HG03039 (cell line): ENCODE data around the gene GPR75.

Experiments used
- ATAC-seq: cut with Tn5 transposase; IDR thresholded peaks from one replicate; pipeline ENCODE4 v1.9.1; 2021; ENCODE audit warnings: mild to moderate bottlenecking, moderate library complexity; ENCODE audit not compliant: unreplicated experiment

The GPR75 gene

DNA sequence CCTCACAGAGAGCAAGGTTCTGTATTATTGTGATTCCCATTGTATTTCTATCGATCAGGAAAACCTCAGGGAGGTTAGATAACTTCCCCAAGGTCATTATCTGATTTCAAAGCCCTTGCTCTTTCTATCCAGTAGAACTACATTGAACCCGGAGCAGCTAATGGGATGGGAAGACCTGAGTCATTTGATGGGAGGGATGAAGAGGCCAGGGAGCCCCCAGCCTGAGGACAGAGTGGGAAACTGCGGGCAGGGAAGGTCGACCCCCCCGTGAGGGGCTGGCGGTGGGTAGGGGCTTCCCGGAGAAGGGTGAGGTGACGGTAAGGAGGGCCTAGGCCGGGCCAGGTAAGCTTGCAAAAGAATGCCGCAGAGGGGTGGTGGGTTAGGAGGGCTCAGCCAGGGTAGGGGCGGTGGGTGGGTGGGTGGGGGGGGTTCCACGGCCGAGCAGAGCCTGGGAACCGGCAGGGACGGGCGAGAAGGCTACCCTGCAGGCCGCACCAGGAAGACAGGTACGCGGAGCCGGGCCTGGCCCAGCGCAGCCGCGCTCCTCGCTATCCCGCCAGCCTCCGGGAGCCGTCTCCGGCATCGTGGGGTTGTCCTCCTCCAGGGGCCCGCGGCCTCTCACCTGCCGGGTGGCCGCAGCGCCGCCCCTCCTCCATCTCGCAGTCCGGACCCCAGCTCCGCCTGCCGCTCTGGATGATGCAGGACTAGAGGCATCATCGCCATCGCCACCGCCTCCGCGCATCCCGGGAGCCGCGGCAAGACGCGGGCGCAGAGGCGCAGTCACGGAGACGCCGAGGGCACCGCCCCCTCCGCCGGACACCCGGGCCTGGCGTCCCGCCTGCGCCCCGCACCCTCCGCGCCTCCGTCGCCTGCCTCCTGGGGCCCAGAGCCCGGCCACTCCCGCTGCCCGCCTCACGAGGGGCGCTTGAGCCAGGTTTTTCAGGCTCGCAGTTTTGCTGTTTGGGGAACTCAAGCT, at the start of gene GPR75:
TSS of gene GPR75 (minus strand) at position 762 of the 976 bp plus-strand sequence. CDS start 5,211 bp downstream, outside the sequence.
- no peak for ATAC-seq

DNA sequence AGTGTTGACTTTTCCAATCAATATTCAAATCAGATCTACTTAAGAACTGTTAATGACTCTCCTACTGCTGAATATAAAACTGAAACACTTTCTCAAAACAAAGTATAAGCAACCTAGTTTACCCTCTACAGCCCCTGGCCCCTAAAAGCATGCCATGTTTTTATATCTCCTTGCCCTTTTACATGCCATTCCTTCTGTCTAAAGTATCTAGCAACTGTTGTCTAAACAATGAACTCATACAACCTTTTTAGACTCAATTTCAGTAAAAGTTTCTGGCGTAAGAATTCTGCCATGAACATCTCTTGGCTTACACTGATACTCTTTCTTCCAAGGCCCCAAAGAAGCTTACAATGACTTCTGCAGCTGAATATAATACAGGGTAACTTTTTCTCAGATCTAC, 47.8 kb upstream of the GPR75 start:
- no peak for ATAC-seq

DNA sequence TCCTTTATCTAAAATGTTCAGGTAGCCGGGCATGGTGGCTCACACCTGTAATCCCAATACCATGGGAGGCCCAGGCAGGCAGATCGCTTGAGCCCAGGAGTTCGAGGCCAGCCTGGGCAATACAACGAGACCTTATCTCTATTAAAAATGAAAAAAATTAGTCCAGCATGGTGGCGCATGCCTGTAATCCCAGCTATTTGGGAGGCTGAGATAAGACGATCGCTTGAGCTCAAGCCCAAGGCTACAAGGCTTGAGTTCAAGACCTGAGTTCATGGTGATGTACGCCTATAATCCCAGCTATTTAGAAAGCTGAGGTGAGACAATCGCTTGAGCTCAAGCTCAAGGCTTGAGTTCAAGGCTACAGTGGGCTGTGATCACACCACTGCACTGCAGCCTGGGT, 45.6 kb upstream of the GPR75 start:
- no peak for ATAC-seq

DNA sequence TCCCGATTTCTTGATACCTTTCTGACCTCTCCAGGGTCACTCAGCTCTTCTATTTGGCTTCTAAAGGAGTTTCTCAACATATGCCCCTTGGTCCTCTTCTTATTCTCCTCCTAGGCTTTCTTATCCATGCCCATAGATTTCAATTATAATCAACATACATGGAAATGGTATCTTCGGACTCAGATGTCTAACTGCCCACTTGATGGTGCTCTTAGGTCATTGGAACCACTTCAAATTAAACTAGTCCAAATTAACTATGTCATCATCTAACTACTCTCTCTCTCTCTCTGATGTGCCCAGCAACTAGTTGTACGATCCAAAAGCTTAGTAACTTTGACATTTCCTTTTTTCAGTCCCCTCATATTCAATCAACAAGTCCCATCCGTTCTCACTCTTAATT, 43.2 kb upstream of the GPR75 start:
- ATAC-seq, result no peak

DNA sequence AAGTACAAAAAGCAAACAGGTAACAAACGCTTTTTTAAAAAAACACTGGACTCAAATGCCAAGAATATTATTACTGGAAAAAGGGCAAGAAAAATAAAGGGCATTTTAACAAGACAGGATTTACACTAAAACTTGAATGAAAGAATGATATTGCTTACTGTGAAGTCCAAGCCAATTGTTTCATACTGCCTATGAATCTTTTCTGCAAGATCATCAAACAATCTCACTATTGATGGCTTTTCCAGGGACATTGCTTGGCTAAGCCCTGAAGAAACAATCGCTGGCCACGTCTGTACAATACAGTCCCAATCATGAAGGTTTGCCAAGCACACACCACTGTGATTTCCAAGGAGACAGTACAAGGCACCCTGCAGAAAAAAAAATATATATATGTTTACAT, 41.4 kb upstream of the GPR75 start:
- no peak for ATAC-seq

DNA sequence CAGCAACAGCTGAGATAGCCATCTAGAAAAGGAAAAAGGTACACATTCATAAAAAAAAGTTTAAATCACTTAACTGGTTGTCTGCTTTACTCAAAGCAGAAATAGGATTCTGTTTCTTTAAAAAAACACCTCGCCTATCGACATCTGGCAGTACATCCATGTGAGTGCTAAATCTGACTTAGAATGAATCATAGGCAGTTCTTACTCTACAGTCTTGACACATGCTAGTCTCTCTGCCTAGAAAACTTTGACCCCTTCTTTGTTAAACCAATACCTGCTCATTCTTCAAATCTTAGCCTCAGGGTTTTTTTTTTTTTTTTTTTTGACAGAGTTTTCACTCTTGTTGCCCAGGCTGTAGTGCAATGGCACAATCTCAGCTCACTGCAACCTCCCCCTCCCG, 37.1 kb upstream of the GPR75 start:
- no peak for ATAC-seq

DNA sequence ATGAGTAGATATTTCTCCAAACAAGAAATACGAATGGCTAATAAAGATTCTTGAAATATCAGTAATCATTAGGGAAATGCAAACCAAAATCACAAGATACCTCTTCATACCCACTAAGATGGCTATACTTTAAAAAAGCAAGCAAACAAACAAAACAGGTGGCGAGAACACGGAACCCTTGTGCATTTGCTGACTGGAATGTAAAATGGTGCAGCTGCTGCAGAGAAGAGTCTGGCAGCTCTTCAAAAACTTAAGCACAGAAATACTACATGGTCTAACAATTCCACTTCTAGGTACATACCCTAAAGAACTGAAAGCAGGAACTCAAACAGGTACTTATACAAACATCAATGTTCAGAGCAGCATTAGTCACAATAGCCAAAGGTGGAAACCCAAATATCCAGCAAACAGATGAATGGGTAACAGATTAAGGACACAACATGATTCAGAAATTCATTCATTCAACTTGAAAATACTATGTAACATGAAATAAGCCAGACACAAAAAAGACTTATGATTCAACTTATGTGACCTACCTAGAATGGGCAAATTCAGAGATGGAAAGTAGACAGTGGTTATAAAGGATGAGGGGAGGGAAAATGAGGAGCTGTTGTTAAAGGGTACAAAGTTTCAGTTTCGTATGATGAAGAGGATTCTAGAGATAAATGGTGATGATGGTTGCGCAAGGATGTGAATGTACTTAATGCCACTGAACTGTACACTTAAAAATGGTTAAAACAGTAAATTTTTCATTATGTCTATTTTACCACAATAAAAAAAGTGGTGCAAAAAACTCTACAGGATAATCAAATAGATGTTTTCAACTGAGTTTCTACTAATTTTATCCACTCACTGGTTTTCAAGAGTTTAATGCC, 26.9 kb upstream of the GPR75 start:
- ATAC-seq, result no peak

DNA sequence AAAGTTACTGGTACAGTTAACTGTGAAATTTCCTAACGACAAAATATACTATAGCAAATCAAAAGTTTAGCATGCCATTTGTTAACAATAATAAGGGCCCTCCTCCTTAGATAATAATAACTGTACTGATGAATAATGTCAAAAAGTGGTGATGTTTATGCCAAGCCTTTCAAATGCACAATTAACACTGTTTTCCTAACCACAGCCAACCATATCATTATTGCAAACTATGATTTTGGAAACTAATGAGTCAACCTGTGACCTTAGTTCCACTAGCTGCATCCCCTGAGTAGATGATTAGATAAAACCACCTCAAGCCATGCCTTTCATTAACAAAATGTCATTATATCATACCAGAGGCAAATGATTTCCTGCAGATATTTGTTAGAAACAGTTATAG, 25.1 kb upstream of the GPR75 start:
- no peak for ATAC-seq

DNA sequence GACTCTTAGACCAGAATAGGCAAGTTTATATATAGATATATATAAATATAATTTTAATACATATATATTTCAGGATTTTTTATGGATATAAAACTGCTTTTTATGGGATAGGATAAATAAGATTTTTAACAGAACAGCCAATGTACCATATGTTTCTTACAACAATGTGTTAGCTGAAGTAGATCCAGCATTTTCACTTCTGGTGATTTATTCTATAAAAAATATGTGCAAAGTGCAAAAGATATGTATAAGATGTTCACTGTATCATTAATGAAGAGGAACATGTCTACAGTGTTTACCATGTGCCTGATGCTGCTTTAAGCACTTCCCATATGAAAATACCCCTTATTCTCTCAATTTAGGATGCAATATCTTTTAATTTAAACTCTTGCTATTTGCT, 22.2 kb upstream of the GPR75 start:
- no peak for ATAC-seq

DNA sequence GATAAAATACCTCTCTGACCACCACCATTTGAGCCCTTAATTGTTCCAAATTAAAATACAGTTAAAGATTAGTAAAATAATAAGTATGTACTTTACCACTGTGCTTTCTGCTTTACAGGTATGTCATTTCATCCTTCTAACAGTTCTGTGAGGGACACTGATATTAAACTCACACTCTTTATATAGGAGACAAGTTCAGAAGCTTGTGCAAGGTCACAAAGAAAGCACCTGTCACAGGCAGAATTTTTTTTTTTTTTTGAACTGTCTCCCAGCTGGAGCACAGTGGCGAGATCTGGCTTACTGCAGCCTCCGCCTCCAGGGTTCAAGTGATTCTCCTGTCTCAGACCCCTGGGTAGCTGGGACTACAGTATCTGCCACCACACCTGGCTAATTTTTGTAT, 21.6 kb upstream of the GPR75 start:
- no peak for ATAC-seq

DNA sequence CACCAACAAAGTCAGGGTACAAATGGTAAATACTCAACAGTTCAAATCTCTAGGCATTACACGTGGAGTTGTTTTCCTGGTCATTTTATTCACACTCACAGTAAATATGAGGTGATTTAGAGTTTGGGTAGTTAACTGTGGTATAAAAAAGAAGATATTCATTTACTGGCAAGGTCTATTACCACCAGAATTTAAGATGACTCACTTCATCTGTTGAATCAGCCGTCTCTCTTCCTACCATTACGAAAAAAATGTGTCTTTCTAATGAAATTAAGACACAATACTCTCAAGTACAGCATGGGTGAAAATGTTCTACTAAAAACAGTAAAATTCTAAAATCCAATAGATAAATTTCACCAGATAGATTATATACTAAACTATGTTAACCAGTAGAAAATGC, 21.0 kb upstream of the GPR75 start:
- no peak for ATAC-seq

DNA sequence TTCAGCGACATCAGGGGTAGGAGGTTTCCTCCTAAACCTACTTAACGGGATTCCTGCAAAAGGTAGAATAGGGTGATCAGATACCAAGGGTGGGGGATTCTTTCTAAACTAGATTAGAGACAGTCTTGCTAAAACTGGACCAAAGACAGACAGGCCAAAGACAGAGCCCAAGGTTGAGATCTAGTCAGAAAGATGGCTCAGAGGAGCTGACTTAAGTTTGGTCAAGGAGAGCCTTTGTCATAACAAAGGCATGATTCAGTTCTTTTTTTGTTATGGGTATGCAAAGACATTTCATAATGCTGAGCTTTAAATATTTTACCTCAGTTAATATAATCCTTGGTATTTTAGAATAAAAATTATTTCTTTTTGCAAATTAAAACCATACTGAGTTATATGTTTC, 17.8 kb upstream of the GPR75 start:
- ATAC-seq, result no peak

DNA sequence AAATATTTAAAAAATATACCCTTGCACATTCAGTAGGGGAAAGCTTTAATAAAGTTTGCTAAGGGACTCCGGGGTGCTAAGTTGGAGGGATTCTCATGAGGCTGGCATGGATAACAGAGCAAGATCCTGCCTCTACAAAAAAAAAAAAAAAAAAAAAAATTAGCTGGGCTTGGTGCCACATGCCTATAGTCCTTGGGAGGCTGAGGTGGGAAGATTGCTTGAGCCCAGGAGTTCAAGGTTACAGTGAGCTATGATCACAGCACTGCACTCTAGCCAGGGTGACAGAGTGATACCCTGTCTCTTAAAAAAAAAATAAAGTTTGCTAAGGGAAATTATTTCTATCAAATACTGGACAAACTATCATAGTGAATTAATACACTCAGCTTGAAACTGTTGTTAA, 17.3 kb upstream of the GPR75 start:
- no peak for ATAC-seq

DNA sequence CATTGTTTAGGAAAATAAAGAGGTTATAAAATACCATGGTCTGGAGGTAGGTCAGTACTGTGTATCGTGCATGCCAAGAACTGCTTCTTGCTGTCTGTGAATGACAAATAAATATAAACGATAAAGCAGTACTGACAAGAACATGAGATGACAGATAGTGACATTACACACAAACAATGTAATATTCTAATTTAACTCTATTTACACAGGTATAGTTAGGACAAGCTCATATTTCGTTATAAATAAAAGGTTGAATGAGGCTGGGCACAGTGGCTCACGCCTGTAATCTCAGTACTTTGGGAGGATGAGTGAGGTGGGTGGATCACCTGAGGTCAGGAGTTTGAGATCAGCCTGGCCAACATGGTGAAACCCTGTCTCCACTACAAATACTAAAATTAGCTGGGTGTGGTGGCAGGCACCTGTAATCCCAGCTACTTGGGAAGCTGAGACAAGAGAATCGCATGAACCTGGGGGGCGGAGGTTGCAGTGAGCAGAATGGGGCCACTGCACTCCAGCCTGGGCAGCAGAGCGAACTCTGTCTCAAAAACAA, 14.7 kb upstream of the GPR75 start:
- ATAC-seq, result no peak

DNA sequence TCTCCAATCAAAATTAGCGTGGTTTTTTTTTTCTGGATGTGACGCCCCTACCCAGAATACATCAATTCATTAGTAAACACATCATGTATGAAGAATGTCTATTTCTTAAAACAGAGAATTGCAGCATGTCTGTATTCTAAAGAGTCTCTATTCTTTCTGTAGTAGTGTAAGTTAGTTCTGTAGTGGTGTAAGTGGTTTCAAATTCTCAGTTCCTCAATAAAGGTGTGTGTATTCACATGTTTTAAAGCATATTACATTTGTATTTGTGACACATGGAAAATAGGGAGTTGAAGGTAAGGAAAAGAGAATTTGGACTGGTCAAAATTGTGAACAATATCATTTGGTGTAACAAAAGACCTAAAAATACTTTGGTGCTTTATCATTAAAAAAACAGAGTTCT, 8.0 kb upstream of the GPR75 start:
- no peak for ATAC-seq

DNA sequence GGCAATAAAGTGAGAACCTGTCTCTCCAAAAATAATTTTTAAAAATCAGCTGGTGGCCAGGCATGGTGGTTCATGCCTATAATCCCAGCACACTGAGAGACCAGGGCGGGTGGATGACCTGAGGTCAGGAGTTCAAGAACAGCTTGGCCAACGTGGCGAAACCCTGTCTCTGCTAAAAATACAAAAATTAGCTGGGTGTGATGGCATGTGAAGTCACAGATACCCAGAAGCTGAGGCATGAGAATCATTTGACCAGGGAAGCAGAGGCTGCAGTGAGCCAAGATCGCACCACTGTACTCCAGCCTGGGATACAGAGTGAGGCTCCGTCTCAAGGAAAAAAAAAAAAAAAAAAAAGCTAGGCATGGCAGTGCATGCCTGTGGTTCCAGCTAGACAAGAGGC, 7.4 kb upstream of the GPR75 start:
- ATAC-seq, result no peak

DNA sequence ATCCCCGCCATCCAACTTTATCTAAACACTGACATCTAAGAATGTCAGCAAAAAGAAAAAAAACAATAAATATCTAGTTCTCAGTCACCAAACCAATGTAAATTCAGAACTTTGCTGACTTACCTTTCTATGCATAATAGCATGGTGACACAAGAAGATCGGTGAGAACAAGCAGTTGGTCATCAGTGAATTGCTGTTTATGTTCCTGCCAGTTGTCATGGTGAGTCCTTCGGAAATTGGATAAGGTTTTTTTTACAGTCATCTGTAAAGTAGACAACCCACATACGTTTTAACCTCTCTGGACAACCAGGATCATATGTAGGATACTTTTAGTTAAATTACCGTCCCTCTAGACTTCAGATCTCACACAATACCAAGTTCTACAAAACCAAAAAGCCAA, 6.2 kb upstream of the GPR75 start:
- no peak for ATAC-seq

DNA sequence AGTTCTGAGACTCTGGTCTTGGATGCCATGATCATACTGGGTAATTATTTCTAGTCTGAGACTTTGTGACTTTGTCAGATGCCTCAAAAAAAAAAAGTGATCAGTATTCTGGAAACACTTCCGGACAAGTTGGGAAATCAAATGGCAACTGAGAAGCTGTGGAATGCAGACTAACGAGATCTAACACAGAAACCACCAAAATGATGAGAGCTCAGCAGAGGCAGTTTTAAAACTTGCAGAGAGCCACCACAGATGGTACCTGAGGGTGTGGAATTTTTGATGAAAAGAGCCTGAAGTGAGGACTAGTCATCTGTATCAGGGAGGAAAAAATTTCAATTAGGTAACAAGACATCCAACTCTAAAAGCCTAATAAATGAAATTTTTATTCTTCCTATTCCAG, 5.5 kb upstream of the GPR75 start:
- ATAC-seq, result no peak

DNA sequence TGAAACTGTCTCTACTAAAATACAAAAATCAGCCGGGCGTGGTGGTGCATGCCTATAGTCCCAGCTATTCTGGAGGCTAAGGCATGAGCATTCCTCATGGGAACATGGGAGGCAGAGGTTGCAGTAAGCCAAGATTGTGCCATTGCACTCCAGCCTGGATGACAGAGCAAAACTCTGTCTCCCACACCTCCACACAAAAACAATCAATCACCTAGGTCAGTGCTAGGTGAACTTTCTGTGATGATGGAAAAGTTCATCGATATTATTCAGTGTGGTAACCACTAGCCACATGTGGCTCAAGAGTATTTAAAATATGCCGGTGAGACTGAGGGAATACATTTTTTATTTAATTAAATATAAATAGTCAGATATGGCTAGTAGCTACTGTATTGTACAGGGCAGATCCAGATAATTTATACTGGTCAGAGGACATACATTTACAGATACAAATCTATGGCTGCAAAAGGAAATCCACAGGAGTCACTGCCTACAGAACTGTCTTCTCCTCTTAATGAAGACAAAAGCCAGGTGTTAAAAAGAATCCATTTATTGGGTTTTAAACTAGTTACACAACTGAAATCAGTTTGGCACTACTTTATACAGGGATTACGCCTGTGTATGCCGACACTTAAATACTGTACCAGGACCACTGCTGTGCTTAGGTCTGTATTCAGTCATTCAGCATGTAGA, 3.9 kb upstream of the GPR75 start:
- no peak for ATAC-seq

DNA sequence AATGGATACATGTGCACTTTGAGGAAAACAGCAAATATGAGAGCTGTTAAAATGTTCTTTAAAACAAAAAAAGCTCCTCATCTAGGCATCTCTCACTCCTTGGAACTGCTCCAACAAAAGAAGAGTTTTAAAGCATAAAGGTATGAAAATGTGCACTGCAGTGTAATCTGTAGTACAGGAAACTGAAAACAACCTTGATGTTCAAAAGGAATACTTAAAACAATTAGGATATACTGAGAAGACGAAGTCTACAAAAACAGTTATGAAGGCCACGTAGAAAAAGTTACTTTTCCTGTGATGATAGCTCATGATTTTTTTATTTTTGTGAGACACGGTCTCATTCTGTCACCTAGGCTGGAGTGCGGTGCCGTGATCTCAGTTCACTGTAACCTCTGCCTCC, 2.1 kb upstream of the GPR75 start:
- ATAC-seq, result no peak

DNA sequence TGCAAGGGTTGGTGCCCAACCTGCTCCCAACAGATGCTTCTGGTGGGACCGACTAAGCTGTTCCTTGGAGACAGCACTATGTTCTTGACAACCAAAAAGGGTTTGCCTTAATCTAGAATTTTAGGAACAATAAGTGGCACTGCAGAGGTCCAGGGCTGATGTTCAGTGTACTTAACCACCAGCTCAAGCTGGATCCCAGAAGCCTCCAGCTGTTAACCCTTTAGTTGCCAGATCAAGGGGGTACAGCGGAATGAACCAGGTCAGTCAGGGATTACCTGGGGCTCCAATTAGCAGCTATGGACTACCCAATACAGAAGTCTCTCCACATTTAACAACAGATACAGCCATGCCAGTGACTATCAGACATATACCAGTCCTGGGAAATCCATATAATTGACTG, 3.5 kb downstream of the GPR75 start:
- ATAC-seq, result no peak
